B cell (primary cell): ENCODE measurements around the gene WDR47. TPM values are rescaled to one million over a fixed set of nuclear protein-coding genes. Genes with fewer than 3 reads are reported as not detected.

Experiments
- ATAC-seq: fragments of 200-7000 bp; cut with Tn5 transposase; one replicate; pipeline ENCODE4 v1.10.0; 2021; ENCODE audit warnings: low read depth, mild to moderate bottlenecking, moderate number of reproducible peaks, moderate library complexity
- CTCF ChIA-PET: fragments of 350-600 bp; sonication (Branson Sonifier 250); formaldehyde crosslinking; loops from one replicate; lab custom pipeline; 2021; ENCODE audit warnings: antibody characterized with exemption, inconsistent platforms; lab: Charles Lee
- POLR2A ChIA-PET: fragments of 350-600 bp; sonication (Branson Sonifier 250); formaldehyde crosslinking; loops from one replicate; lab custom pipeline; 2021; ENCODE audit warnings: antibody characterized with exemption; lab: Charles Lee
- DNase-seq: peaks from one replicate; pipeline ENCODE4 v3.0.0; 2013
- H2AFZ ChIP-seq: 2 replicates; pipeline ENCODE4 v1.6.1; 2012; ENCODE audit warnings: mild to moderate bottlenecking, low read depth, low read length; ENCODE audit not compliant: insufficient read depth, poor library complexity, severe bottlenecking
- H3K27ac ChIP-seq, 2 donors: 1 replicate in 1 of 2; 2 replicates in 1 of 2; pipeline ENCODE4 v1.5.1; 2012 to 2013; ENCODE audit warnings: low read length in 2 of 2, mild to moderate bottlenecking in 2 of 2, moderate library complexity in 1 of 2
- H3K27me3 ChIP-seq, 4 experiments: fragments of 200-600 bp in 1 of 4; sonication (generic) in 1 of 4; replicated peaks in 1 of 4; 1 replicate in 2 of 4; 2 replicates in 2 of 4; pipeline versions ENCODE4 v1.6.1 to v1.7.0; 2013 to 2016; ENCODE audit warnings: low read length in 3 of 4, mild to moderate bottlenecking in 2 of 4, mixed read lengths in 1 of 4, moderate library complexity in 1 of 4; ENCODE audit not compliant: insufficient read depth in 4 of 4, control insufficient read depth in 3 of 4; ENCODE audit errors: control extremely low read depth in 1 of 4
- H3K36me3 ChIP-seq, 2 experiments: replicated peaks in 1 of 2; 1 replicate in 1 of 2; 2 replicates in 1 of 2; pipeline versions ENCODE4 v1.6.1 to v1.7.1; 2013; ENCODE audit warnings: low read length in 1 of 2; ENCODE audit not compliant: insufficient read depth in 2 of 2, control insufficient read depth in 1 of 2; ENCODE audit errors: control extremely low read depth in 1 of 2, extremely low read depth in 1 of 2
- H3K4me1 ChIP-seq, 2 donors: fragments of 200-600 bp in 1 of 2; sonication (generic) in 1 of 2; 1 replicate in 1 of 2; 2 replicates in 1 of 2; pipeline versions ENCODE4 v1.5.1 to v1.6.1; 2013 to 2017; ENCODE audit warnings: low read length in 2 of 2; ENCODE audit not compliant: control insufficient read depth in 2 of 2, insufficient read depth in 2 of 2
- H3K4me2 ChIP-seq: replicated peaks from 2 replicates; pipeline ENCODE3; 2012; ENCODE audit warnings: mild to moderate bottlenecking, low read depth, low read length; ENCODE audit not compliant: poor library complexity, severe bottlenecking
- H3K4me3 ChIP-seq, 5 experiments: fragments of 200-600 bp in 1 of 5; sonication (generic) in 1 of 5; 1 replicate in 3 of 5; 2 replicates in 2 of 5; pipeline versions ENCODE4 v1.5.1 to v1.7.0; 2011 to 2016; ENCODE audit warnings: low read length in 4 of 5, mild to moderate bottlenecking in 4 of 5, low read depth in 2 of 5, control low read depth in 1 of 5, moderate library complexity in 1 of 5; ENCODE audit not compliant: insufficient read depth in 1 of 5; ENCODE audit errors: control extremely low read depth in 1 of 5, extremely low read depth in 1 of 5
- H3K79me2 ChIP-seq: fragments of 200-600 bp; sonication (generic); one replicate; pipeline ENCODE4 v1.6.0; 2016; ENCODE audit warnings: low read length; ENCODE audit not compliant: control insufficient read depth, insufficient read depth
- H3K9ac ChIP-seq: fragments of 200-600 bp; sonication (generic); 2 replicates; pipeline ENCODE4 v1.6.1; 2017; ENCODE audit warnings: mild to moderate bottlenecking, low read length, moderate library complexity
- H3K9me3 ChIP-seq, 3 donors: one replicate each; pipeline versions ENCODE4 v1.6.1 to v1.7.1; 2013; ENCODE audit warnings: low read length in 2 of 3; ENCODE audit not compliant: control insufficient read depth in 2 of 3, insufficient read depth in 1 of 3; ENCODE audit errors: control extremely low read depth in 1 of 3
- H4K20me1 ChIP-seq: 2 replicates; pipeline ENCODE4 v1.6.0; 2012; ENCODE audit warnings: mild to moderate bottlenecking, low read length; ENCODE audit not compliant: insufficient read depth, control insufficient read depth, poor library complexity, severe bottlenecking
- H3K27ac Mint-ChIP-seq: one replicate; pipeline ENCODE4 v1.8.0; 2021; ENCODE audit warnings: mixed read lengths
- H3K27me3 Mint-ChIP-seq: one replicate; pipeline ENCODE4 v1.8.0; 2021; ENCODE audit warnings: mixed read lengths
- H3K4me1 Mint-ChIP-seq: one replicate; pipeline ENCODE4 v1.8.0; 2021; ENCODE audit warnings: mixed read lengths
- H3K4me3 Mint-ChIP-seq: one replicate; pipeline ENCODE4 v1.8.0; 2021; ENCODE audit warnings: mixed read lengths
- H3K9me3 Mint-ChIP-seq: one replicate; pipeline ENCODE4 v1.8.0; 2022; ENCODE audit warnings: mixed read lengths; ENCODE audit not compliant: insufficient read depth
- EZH2 ChIP-seq: IDR thresholded peaks from 2 replicates; pipeline ENCODE4 v1.6.1; 2012; ENCODE audit warnings: borderline replicate concordance, low read depth, mild to moderate bottlenecking, moderate library complexity, low read length; ENCODE audit not compliant: insufficient read depth, poor library complexity, severe bottlenecking
- whole genome bisulfite sequencing: methylation state at CpG from one replicate; pipeline ENCODE4 v1.1.5; 2013; ENCODE audit warnings: missing lambda C conversion rate; ENCODE audit not compliant: insufficient coverage; 5-methylcytosine and 5-hydroxymethylcytosine counted together
- intact Hi-C: fragments of 100-400 bp; cut with micrococcal nuclease; formaldehyde crosslinking; loops from one replicate; pipeline ENCODE4 v1.10.0; 2022
- polyA plus RNA-seq: library from polyadenylated mRNA; depleted of rRNA; stranded (reverse); fragments of >200 nt; gene quantifications from 2 replicates; pipeline ENCODE4 v1.2.3, GENCODE V29; 2012
- total RNA-seq, 2 donors: library from RNA; stranded (reverse); fragments of 120-200 nt in 1 of 2; gene quantifications; 1 replicate in 1 of 2; 2 replicates in 1 of 2; pipeline versions ENCODE4 v1.2.3 to v1.2.4, GENCODE V29; 2013 to 2022
- TF ChIP-seq, protein P1 (sequence below): fragments of 200-600 bp; IDR thresholded peaks from one replicate; pipeline ENCODE4 v1.8.0; 2022; ENCODE audit warnings: antibody characterized with exemption, mild to moderate bottlenecking

The WDR47 gene
- total and polyA plus RNA-seq, 2 donors (not counting 1 experiment from before 2014, with no cell fraction given), result 4.4 to 21.6 TPM

- peak overlapping the region; percentile 83 for H2AFZ ChIP-seq
- peak overlapping the region; percentile 91 for H3K4me3 Mint-ChIP-seq
- H3K9ac ChIP-seq, result peak overlapping the region; percentile 85
- peaks cover 16 to 17% of the 10 kb centered on the region in 2 donors for H3K4me1 ChIP-seq
- peak overlapping the region; percentile 95 for H3K27ac Mint-ChIP-seq
- intact Hi-C loops, result loop anchor here (2.0 to 5.0 kb wide), 5 partner anchors 129 to 463 kb away; partner anchors contain the start of genes SARS1, STXBP3 and TMEM167B
- WGBS, result 85% methylated on average over 9 of the region's 15 CpGs
- peaks cover 58% of the 10 kb centered on the region for H3K79me2 ChIP-seq
- H3K4me3 ChIP-seq, result peak overlapping the region in 4 of 5 experiments; percentile 56 to 94 (median 80)
- CTCF ChIA-PET, result interaction anchor here (0.6 to 2.0 kb wide), 6 partner anchors 10 to 437 kb away, joined by 3 to 6 read pairs (median 4); partner anchors contain the start of gene EEIG2
- POLR2A ChIA-PET, result interaction anchor here (1.7 kb wide), 1 partner anchor 80 kb away, joined by 7 read pairs; the partner anchor contains the start of gene WDR47
- DNase-seq (peak; percentile 13), ATAC-seq (no peak)
- peaks cover 35% of the 10 kb centered on the region for H3K4me1 Mint-ChIP-seq
- peak overlapping the region in 1 of 2 donors; percentile 94 for H3K27ac ChIP-seq
- H3K4me2 ChIP-seq, result peak overlapping the region; percentile 80
- no peaks in the 10 kb centered on the region for H3K27me3 Mint-ChIP-seq
- H3K9me3 Mint-ChIP-seq, result no peaks in the 10 kb centered on the region
- no peaks in the 10 kb centered on the region for H3K27me3 ChIP-seq
- peaks cover 16% of the 10 kb centered on the region for H4K20me1 ChIP-seq
- H3K9me3 ChIP-seq, result no peaks in the 10 kb centered on the region
- H3K36me3 ChIP-seq, result peaks cover 0 to 15% of the 10 kb centered on the region in 2 experiments
- TF ChIP-seq EZH2, result no peak
- TF ChIP-seq, protein P1, sequence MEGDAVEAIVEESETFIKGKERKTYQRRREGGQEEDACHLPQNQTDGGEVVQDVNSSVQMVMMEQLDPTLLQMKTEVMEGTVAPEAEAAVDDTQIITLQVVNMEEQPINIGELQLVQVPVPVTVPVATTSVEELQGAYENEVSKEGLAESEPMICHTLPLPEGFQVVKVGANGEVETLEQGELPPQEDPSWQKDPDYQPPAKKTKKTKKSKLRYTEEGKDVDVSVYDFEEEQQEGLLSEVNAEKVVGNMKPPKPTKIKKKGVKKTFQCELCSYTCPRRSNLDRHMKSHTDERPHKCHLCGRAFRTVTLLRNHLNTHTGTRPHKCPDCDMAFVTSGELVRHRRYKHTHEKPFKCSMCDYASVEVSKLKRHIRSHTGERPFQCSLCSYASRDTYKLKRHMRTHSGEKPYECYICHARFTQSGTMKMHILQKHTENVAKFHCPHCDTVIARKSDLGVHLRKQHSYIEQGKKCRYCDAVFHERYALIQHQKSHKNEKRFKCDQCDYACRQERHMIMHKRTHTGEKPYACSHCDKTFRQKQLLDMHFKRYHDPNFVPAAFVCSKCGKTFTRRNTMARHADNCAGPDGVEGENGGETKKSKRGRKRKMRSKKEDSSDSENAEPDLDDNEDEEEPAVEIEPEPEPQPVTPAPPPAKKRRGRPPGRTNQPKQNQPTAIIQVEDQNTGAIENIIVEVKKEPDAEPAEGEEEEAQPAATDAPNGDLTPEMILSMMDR, result no peak
Measured at GRCh38 chr1:108961752-108962486, 80.0 kb downstream of the WDR47 start.

DNA sequence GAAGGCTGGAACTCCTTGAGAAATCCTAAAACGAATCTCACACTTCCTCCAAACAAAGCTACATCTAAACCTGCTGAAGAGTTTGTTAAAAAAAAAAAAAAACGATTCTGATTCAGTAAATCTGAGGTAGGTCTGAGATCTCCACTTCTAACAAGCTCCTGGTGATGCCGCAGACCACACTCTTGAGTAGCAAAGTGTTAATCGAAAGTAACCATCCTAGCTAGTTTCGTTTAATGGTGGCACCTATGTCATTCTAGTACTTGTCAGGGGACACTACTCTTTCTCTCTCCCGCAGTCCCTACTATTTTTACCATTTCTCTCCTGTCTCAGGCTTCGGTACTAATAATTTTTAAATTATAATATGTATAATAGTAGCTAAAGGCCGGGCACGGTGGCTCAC is 80.7 kb downstream of the WDR47 start:
- peaks cover 21% of the 10 kb centered on the region for H4K20me1 ChIP-seq
- H3K4me3 ChIP-seq, result no peak overlapping the region
- no peak for ATAC-seq
- DNase-seq, result no peak
- Mint-ChIP-seq H3K27ac (no peak overlapping the region), H3K9me3 (no peaks in the 10 kb centered on the region), H3K4me3 (no peak overlapping the region), H3K27me3 (no peaks in the 10 kb centered on the region), H3K4me1 (peaks cover 39% of the 10 kb centered on the region)
- POLR2A ChIA-PET, result no interaction called here
- CTCF ChIA-PET, result interaction anchor here (1.5 to 2.0 kb wide), 2 partner anchors 12 to 151 kb away, joined by 3 to 6 read pairs; a partner anchor contains a TSS
- H2AFZ ChIP-seq, result no peak overlapping the region
- H3K27me3 ChIP-seq, result no peaks in the 10 kb centered on the region
- 67% methylated on average over 1 of the region's 9 CpGs for WGBS
- H3K79me2 ChIP-seq, result peaks cover 65% of the 10 kb centered on the region
- H3K9me3 ChIP-seq, result no peaks in the 10 kb centered on the region
- no peak overlapping the region for H3K9ac ChIP-seq
- H3K36me3 ChIP-seq, result peaks cover 0 to 16% of the 10 kb centered on the region in 2 experiments
- intact Hi-C loops, result loop anchor here (5.0 kb wide), 2 partner anchors 214 to 251 kb away; partner anchors contain the start of genes SARS1 and STXBP3
- H3K4me1 ChIP-seq, result peaks cover 16 to 17% of the 10 kb centered on the region in 2 donors
- TF ChIP-seq, protein P1, result no peak
- no peak for TF ChIP-seq EZH2
- peak overlapping the region; percentile 19 for H3K4me2 ChIP-seq
- H3K27ac ChIP-seq, result no peak overlapping the region
